HuH-7.5 (cell line): ENCODE results near the gene PLEKHA5.
"Not testable (repeated sequence)": the region's sequence is repeated elsewhere in the genome, so short reads cannot be mapped to it uniquely, and the experiment has no call there.

Experiments
- DNase-seq: peaks from one replicate; pipeline ENCODE4 v3.0.0; 2011; ENCODE audit warnings: low spot score

PLEKHA5 gene

DNA sequence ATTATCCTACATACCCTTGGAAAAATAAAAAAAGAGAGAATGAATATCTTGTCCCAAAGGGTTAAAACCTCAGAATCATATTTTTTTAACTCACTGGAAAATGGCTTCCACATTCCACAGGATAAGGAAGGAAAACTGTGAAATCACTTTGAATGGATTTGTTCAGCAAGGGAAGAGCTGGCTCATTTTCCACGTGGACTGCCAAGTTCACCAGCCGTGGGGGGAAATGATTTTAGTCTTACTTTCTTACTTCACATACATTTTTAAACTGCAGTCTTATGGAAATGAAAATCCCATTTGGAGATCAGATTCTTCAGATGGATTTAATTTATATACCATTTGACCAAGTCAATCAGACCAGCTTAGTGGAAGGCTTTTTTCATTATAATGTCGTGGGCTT lies 279.8 kb downstream of the PLEKHA5 start:
- DNase-seq = no peak

DNA sequence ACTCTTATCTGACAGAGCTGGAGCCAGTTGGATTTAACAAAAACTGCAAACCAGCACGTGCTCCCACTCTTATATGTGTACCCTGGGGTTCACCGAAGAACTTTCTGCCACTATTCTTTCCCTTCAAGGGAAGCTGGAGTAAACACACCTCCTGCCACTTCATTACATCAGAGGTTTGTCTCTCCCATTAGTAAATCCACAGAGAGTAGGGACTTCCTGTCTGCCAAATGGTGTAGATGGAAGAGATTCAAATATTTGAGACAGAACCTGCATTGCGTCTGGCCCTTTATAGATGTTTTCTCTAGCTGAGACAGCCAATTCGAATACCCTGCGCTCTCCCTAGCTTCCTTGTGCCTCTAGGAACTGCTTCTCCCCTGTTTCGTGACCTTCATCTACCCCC lies 280.7 kb downstream of the PLEKHA5 start:
- no peak for DNase-seq

GRCh38 chr12:19410629-19411185 lies 281.2 kb downstream of the PLEKHA5 start:
- DNase-seq = no peak

DNA sequence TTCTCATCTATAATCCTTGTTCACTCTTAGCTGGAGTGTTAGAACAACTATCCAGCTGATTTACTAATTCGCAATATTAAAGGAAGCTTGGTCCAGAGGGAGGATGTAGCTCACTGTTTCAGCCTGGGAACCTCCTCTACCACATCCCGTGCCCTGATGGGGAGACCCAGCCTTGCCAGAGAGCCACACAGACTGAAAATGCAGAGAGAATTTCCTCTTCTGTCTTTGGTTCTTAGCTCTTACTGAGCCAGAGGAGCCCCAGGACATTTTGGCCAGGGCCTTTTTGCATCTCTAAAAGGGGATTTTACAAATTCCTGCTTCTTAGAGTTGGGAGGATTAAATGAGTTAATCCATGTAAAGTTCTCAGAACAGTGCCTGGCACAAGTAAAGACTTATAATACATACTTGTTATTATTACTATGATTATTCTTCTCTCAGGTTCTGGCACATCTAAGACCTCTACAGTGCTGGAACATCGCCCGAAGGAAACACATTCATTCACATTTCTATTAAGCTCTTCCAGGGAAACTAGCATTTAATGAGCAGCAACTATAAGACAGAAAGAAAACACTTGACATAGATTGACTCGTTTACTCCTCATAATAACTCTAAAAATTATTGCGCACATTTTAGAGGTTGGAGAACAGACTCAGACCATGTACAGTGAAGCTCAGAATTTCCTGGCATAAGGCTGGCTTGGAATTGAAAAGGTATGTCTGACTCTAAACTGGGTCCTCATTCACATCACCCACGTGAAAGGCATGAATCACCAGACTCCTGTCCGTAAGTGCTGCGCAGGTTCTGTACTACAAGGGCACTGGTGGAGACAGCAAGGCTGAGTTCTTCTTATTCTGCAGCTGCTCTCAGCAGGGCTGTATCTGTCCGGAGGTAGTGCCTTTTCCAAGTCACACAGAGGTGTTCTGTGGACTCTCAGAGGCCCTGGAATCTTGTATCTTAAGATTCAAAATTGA lies 282.0 kb downstream of the PLEKHA5 start:
- no peak for DNase-seq

DNA sequence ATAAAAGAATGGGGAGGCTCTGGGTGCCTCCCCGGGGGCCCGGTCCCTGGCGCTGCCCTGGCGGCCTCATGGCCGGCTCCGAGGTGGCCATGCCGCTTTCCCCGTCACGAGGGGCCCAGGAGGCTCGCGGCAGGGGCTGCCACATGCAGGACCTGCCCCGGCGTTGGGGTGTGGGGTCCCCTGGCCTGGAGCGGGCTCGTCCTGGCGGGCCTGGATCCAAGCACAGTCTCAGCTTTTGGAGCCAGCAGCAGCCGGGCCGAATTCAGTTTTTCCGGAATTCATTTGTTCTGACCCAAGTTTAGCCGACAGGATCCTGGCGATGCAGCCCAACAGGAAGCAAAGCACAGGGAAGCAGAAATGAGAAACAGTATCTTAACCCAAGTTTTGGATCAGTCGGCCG lies 283.3 kb downstream of the PLEKHA5 start:
- DNase-seq = no peak

DNA sequence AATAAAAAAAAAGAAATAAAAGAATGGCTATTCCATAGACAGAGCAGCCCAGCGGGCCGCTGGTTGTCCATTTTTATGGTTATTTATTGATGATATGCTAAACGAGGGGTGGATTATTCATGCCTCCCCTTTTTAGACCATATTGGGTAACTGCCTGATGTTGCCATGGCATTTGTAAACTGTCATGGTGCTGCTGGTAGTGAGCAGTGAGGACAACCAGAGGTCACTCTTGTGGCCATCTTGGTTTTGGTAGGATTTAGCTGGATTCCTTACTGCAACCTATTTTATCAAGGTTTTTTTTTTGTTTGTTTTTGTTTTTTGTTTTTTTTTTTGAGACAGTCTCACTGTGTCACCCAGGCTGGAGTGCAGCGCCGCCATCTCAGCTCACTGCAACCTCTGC lies 284.0 kb downstream of the PLEKHA5 start:
- not testable (repeated sequence) for DNase-seq

DNA sequence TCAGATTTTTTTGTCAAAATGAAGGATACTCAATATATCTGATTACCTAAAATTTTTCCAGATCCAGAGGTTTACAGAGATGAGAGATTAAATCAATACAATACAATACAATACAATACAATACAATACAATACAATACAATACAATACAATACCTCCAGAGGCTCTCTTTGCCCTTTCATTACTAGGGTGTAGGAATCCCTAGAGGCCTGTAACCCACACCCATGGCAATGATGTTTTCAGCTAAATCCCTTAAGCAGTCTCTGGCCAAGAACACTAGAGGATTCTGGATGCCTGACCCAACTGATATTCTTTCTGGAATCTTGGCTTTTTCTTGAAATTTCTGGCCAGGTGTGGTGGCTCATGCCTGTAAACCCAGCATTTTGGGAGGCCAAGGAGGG lies 286.0 kb downstream of the PLEKHA5 start:
- no peak for DNase-seq

DNA sequence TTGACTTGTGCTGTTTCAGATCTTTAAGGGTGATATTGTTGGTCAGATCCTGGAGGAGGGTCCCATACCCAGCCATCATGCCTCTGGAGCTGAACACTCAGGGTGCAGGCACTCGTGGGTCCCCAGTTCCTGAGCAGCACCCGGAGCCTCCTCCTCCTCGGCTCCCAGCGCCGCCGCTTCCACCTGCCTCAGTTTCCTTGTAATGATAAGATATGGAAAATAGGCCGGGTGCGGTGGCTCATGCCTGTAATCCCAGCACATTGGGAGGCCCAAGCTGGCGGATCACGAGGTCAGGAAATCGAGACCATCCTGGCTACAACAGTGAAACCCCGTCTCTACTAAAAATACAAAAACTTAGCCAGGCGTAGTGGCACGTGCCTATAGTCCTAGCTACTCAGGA lies 289.6 kb downstream of the PLEKHA5 start:
- DNase-seq = no peak

GRCh38 chr12:19421503-19422282 lies 292.2 kb downstream of the PLEKHA5 start:
- no peak for DNase-seq

DNA sequence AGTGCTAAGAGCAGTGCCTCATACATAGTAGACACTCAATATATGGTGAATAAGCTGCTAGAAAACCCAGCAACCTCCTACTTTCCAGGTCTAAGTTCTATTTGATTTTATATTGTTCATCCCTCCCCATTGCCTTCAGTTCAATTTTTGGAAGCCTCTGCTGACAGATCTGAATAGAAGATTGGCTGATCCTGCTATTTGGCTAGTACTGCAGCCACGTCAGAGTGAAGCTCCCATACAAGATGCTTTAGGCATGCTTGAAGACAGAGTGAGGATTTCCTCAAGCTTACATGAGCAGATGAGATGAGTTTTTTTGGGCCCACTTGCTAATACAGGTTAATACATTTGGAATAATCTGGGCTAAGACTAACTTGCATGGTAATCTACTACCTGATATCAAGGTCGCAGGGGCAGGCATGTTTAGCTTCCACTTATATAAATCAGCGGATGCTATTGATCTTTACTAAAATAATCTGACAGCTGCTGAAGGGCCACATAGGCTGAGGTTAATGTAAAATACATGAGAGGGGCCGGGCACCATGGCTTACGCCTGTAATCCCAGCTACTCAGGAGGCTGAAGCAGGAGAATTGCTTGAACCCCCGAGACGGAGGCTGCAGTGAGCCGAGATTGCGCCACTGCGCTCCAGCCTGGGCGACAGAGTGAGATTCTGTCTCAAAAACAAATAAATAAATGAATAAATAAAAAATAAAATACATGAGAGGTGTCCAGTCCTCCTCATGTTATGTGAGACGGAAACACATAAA lies 293.8 kb downstream of the PLEKHA5 start:
- no peak for DNase-seq
